Hepatocyte (in vitro differentiated cells): Measurements from ENCODE around the gene ABCA9.
"Not testable (repeated sequence)": the region's sequence is repeated elsewhere in the genome, so short reads cannot be mapped to it uniquely, and the experiment has no call there.

Experiments used
- CTCF ChIP-seq: fragments of 200-600 bp; sonication (generic); IDR thresholded peaks from 2 replicates; pipeline ENCODE4 v1.5.1; 2016; ENCODE audit warnings: antibody characterized with exemption, mild to moderate bottlenecking; ENCODE audit not compliant: poor library complexity
- EZH2phosphoT487 ChIP-seq: fragments of 200-600 bp; sonication (generic); IDR thresholded peaks from one replicate; pipeline ENCODE4 v1.6.1; 2018; ENCODE audit warnings: antibody characterized with exemption, mild to moderate bottlenecking, low read depth, moderate library complexity; ENCODE audit not compliant: unreplicated experiment, severe bottlenecking

GRCh38 chr17:69071233-69071586, 10.5 kb upstream of the ABCA9 start:
- TF ChIP-seq CTCF, EZH2phosphoT487: not testable (repeated sequence)
